ENCODE measurements around the gene AMBP. TPM values are rescaled to one million over a fixed set of nuclear protein-coding genes. Genes with fewer than 3 reads are reported as not detected.

Gene AMBP
- total RNA-seq, 2 experiments from 2014 or later: not detected

- no peak for DNase-seq
These were observed 41.4 kb upstream of the AMBP start for GRCh38 chr9:114119242-114120191.

GRCh38 chr9:114117996-114118830, 40.1 kb upstream of the AMBP start:
- peaks cover 20% of the 10 kb centered on the region for H3K27me3 Mint-ChIP-seq
- H3K4me3 Mint-ChIP-seq: no peak overlapping the region
- intact Hi-C loops (cut with micrococcal nuclease): no loop called here
- no peaks in the 10 kb centered on the region for H3K4me1 Mint-ChIP-seq (ENCODE audit: low read depth)
- no peak overlapping the region for H3K27ac Mint-ChIP-seq
- DNase-seq: no peak
- ChIA-PET CTCF (interaction anchor here (1.2 kb wide), 1 partner anchor 10 kb away, joined by 3 read pairs; no protein-coding TSS in a partner anchor), POLR2A (no interaction called here)
- H3K36me3 Mint-ChIP-seq: no peaks in the 10 kb centered on the region
- H3K9me3 Mint-ChIP-seq: no peaks in the 10 kb centered on the region

More at GRCh38 chr9:114119242-114120191, 41.4 kb upstream of the AMBP start:
- no peaks in the 10 kb centered on the region for H3K4me1 Mint-ChIP-seq (ENCODE audit: low read depth)
- no peaks in the 10 kb centered on the region for H3K36me3 Mint-ChIP-seq
- H3K27ac Mint-ChIP-seq: no peak overlapping the region
- intact Hi-C loops (cut with micrococcal nuclease): no loop called here
- POLR2A ChIA-PET: no interaction called here
- no peaks in the 10 kb centered on the region for H3K9me3 Mint-ChIP-seq
- CTCF ChIA-PET: no interaction called here
- no peak overlapping the region for H3K4me3 Mint-ChIP-seq
- H3K27me3 Mint-ChIP-seq: peaks cover 16% of the 10 kb centered on the region

GRCh38 chr9:114117614-114117995, 39.5 kb upstream of the AMBP start:
- POLR2A ChIA-PET: no interaction called here
- Mint-ChIP-seq H3K27me3 (peaks cover 22% of the 10 kb centered on the region), H3K4me3 (no peak overlapping the region), H3K27ac (no peak overlapping the region), H3K4me1 (ENCODE audit: low read depth) (no peaks in the 10 kb centered on the region), H3K36me3 (no peaks in the 10 kb centered on the region), H3K9me3 (no peaks in the 10 kb centered on the region)
- CTCF ChIA-PET: interaction anchor here (1.2 kb wide), 1 partner anchor 9 kb away, joined by 3 read pairs; no protein-coding TSS in a partner anchor
- DNase-seq: no peak
- intact Hi-C loops (cut with micrococcal nuclease): no loop called here

GRCh38 chr9:114116126-114116747, 38.1 kb upstream of the AMBP start:
- CTCF ChIA-PET: interaction anchor here (1.5 kb wide), 1 partner anchor 34 kb away, joined by 4 read pairs; no protein-coding TSS in a partner anchor
- DNase-seq: no peak
- intact Hi-C loops (cut with micrococcal nuclease): no loop called here
- Mint-ChIP-seq H3K27ac (no peak overlapping the region), H3K27me3 (peaks cover 24% of the 10 kb centered on the region), H3K4me1 (ENCODE audit: low read depth) (no peaks in the 10 kb centered on the region), H3K36me3 (no peaks in the 10 kb centered on the region), H3K4me3 (no peak overlapping the region), H3K9me3 (no peaks in the 10 kb centered on the region)
- POLR2A ChIA-PET: no interaction called here

GRCh38 chr9:114115654-114116125, 37.6 kb upstream of the AMBP start:
- no peaks in the 10 kb centered on the region for H3K9me3 Mint-ChIP-seq

GRCh38 chr9:114114364-114114763, 36.3 kb upstream of the AMBP start:
- Mint-ChIP-seq H3K36me3 (no peaks in the 10 kb centered on the region), H3K4me1 (ENCODE audit: low read depth) (no peaks in the 10 kb centered on the region), H3K9me3 (no peaks in the 10 kb centered on the region), H3K27me3 (peaks cover 24% of the 10 kb centered on the region), H3K27ac (no peak overlapping the region), H3K4me3 (no peak overlapping the region)
- ChIA-PET POLR2A (no interaction called here), CTCF (interaction anchor here (1.2 kb wide), 1 partner anchor 40 kb away, joined by 4 read pairs; the partner anchor contains the start of gene COL27A1)
- intact Hi-C loops (cut with micrococcal nuclease): no loop called here
- no peak for DNase-seq

More at GRCh38 chr9:114115654-114116125, 37.6 kb upstream of the AMBP start:
- H3K36me3 Mint-ChIP-seq: no peaks in the 10 kb centered on the region
- H3K27ac Mint-ChIP-seq: no peak overlapping the region
- no peak overlapping the region for H3K4me3 Mint-ChIP-seq
- peaks cover 24% of the 10 kb centered on the region for H3K27me3 Mint-ChIP-seq
- ChIA-PET POLR2A (no interaction called here), CTCF (interaction anchor here (1.2 to 1.5 kb wide), 2 partner anchors 33 to 39 kb away, joined by 4 read pairs; partner anchors contain the start of gene COL27A1)
- no peak for DNase-seq
- intact Hi-C loops (cut with micrococcal nuclease): no loop called here
- no peaks in the 10 kb centered on the region for H3K4me1 Mint-ChIP-seq (ENCODE audit: low read depth)

- intact Hi-C loops (cut with micrococcal nuclease): no loop called here
- no peak for DNase-seq
- Mint-ChIP-seq H3K27ac (no peak overlapping the region), H3K27me3 (peaks cover 20% of the 10 kb centered on the region), H3K4me3 (no peak overlapping the region), H3K36me3 (no peaks in the 10 kb centered on the region), H3K4me1 (ENCODE audit: low read depth) (no peaks in the 10 kb centered on the region), H3K9me3 (no peaks in the 10 kb centered on the region)
- CTCF ChIA-PET: interaction anchor here (0.8 kb wide), 1 partner anchor 31 kb away, joined by 3 read pairs; no protein-coding TSS in a partner anchor
- POLR2A ChIA-PET: no interaction called here
These were observed 34.9 kb upstream of the AMBP start for GRCh38 chr9:114112778-114113584.

- CTCF ChIA-PET: interaction anchor here (0.8 to 7.1 kb wide), 2 partner anchors 30 to 180 kb away, joined by 3 to 93 read pairs; no protein-coding TSS in a partner anchor
- H3K4me1 Mint-ChIP-seq (ENCODE audit: low read depth): no peaks in the 10 kb centered on the region
- peaks cover 13% of the 10 kb centered on the region for H3K27me3 Mint-ChIP-seq
- intact Hi-C loops (cut with micrococcal nuclease): no loop called here
- no peaks in the 10 kb centered on the region for H3K36me3 Mint-ChIP-seq
- H3K27ac Mint-ChIP-seq: no peak overlapping the region
- H3K9me3 Mint-ChIP-seq: no peaks in the 10 kb centered on the region
- POLR2A ChIA-PET: no interaction called here
- no peak for DNase-seq
- no peak overlapping the region for H3K4me3 Mint-ChIP-seq
These were observed 34.2 kb upstream of the AMBP start for GRCh38 chr9:114112325-114112724.

- Mint-ChIP-seq H3K36me3 (no peaks in the 10 kb centered on the region), H3K27me3 (peaks cover 8% of the 10 kb centered on the region), H3K27ac (no peak overlapping the region), H3K4me3 (no peak overlapping the region), H3K9me3 (no peaks in the 10 kb centered on the region), H3K4me1 (ENCODE audit: low read depth) (no peaks in the 10 kb centered on the region)
- DNase-seq: no peak
- CTCF ChIA-PET: interaction anchor here (0.7 to 7.1 kb wide), 6 partner anchors 10 to 182 kb away, joined by 3 to 93 read pairs (median 4); no protein-coding TSS in a partner anchor
- intact Hi-C loops (cut with micrococcal nuclease): no loop called here
- POLR2A ChIA-PET: no interaction called here
These were observed 32.1 kb upstream of the AMBP start for GRCh38 chr9:114110180-114110579.

GRCh38 chr9:114109124-114109523, 31.0 kb upstream of the AMBP start:
- intact Hi-C loops (cut with micrococcal nuclease): loop anchor here (5.0 kb wide), 1 partner anchor 48 kb away; the partner anchor contains the start of gene COL27A1

More at GRCh38 chr9:114109124-114109523, 31.0 kb upstream of the AMBP start:
- H3K9me3 Mint-ChIP-seq: no peaks in the 10 kb centered on the region
- no peaks in the 10 kb centered on the region for H3K36me3 Mint-ChIP-seq
- ChIA-PET CTCF (interaction anchor here (0.8 to 7.1 kb wide), 12 partner anchors 12 to 191 kb away, joined by 3 to 93 read pairs (median 4); partner anchors contain the start of gene COL27A1), POLR2A (no interaction called here)
- no peak overlapping the region for H3K4me3 Mint-ChIP-seq
- DNase-seq: no peak
- no peak overlapping the region for H3K27ac Mint-ChIP-seq
- H3K4me1 Mint-ChIP-seq (ENCODE audit: low read depth): no peaks in the 10 kb centered on the region
- H3K27me3 Mint-ChIP-seq: peaks cover 8% of the 10 kb centered on the region
